ENCODE measurements around the gene AADACL2.
"Not testable (repeated sequence)": the region's sequence is repeated elsewhere in the genome, so short reads cannot be mapped to it uniquely, and the experiment has no call there.

The AADACL2 gene

DNA sequence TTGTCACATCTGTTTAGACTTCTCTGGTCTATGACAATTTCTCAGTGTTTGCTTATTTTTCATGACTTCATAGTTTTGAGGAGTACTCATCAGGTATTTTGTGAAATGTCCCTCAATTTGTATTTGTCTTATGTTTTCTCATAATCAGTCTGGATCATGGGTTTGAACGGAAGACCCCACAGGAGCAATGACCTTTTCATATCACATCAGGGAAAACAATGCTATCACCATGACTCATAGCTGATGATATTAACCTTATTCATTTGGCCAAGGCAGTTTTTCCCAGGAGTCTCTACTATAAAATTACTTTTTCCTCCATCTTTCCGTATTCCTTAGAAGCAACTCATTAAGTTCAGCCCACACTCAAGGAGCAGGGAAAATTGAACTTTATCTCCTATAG lies 32.7 kb downstream of the AADACL2 start:
- DNase-seq = no peak

DNA sequence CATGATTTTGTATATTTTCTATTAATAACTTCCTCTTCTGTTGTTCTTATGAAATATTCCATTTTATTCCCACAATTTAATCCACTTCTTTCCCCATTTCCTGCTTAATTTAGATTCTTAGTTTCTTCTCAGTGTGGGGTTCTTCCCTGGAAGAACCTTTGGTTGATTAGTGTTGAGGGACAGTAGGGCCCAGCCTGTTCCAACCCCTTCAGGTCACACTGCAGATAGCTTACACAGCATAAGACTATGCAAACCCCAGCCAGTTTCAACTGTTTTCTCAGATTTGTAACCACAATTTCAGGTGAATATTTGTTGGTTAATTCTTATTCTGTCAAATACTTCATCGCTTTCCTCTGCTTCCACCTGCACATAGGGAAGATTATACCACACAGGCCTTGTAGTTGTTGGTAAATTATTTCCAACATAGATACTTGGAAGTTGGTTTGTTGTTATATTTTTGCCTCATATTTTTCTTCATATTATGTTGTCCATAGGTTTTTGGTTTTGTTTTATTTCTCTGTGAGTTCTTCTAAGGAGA lies 34.7 kb downstream of the AADACL2 start:
- no peak for DNase-seq

DNA sequence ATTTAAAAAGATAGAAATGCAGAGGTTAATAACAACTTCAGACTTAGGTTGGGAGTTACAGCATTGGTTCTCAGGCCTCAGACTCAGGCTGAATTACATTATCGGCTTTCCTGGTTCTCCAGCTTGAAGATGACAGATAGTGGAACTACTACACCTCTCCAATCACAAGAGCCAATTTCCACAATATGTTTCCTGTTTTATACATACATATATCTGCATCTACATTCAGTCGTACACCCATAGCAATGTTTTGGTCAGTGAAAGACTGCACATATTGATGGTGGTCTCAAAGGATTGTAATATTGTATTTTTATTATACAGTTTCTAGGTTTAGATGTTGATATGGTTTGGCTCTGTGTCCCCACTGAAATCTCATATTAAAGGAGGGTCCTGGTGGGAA lies 35.4 kb downstream of the AADACL2 start:
- DNase-seq = no peak

DNA sequence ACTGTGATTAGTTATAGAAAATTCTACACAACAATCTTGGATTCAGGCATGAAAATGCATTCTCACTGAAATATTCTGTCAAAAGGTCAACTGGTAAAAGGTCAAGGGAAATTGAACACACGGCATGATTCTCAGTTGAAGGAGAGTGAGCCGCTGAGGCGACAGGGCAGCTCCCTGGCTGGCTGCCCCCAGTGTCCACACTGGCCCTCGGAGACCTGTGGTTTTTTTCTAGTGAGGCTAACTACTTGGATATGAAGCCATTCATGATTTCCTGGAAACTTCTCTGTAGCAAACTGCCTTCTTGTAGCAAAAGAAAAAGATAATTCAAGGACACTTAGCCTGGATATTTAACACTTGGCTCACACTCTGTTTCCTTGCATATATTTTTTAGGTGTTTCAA lies 37.2 kb downstream of the AADACL2 start:
- no peak for DNase-seq

DNA sequence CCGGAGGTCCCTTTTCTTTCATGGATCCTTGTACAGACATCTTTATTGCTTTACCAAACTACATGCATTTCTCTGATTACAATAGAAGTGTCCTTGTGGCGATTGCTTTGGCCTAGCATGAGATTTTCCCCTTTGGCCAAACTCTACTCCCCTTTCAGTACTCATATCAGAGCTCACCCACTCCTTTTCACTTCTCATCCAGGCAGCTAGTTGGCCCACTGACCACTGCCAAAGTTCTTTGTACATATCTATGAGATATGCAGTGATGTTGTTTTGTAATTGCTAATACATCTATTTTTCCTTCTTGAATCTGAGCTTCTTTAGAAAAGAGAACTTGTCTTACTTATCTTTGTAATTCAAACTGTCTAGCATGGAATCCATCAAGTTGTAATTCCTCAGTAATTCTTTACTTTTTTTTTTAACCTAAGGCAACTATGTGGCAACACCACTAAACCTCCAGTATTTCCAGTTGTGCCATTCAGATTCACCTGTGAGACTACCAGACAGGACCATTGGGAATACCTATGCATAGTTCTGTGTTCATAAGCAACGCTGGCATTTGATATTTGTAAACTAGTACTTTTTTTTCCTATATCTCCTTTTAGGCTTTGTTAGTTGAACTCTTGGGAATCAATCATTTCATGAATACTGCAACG lies 39.2 kb downstream of the AADACL2 start:
- no peak for DNase-seq

DNA sequence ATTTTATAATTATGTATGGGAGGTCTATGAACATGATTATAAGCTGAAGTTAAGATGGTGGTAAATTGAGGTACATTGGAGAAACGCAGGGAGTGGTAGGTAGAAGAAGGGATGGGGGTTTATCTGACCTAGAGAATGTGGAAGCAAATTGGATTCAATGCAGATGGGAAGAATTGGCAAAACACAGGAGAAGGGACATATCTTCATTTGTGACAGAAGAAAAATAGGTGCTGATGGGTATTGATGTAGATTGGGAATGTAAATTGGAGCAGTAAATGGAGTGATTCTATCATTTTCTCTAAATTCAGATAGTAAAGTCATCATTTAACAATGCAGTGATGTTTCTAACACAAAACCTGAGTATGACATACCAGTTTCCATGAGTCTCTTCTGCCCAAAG lies 40.5 kb downstream of the AADACL2 start:
- DNase-seq = no peak

DNA sequence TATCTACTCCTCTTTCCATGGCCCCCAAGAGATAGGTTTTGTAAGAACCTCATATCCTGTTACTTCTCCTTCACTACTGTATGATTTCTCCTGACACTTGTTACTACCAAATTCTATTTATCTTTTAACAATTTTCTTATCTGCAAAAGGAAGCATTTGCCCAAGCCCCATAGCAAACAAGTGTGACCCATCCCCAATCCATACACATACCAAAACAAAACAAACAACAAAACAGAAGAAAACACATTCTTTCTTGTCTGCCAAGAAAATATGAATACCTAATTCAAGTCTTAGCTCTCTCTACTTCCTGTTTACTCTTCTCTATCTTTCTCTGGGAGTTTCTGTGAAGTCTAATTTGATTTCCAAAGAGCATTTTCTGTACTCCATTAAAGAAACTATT lies 41.2 kb downstream of the AADACL2 start:
- DNase-seq = no peak

DNA sequence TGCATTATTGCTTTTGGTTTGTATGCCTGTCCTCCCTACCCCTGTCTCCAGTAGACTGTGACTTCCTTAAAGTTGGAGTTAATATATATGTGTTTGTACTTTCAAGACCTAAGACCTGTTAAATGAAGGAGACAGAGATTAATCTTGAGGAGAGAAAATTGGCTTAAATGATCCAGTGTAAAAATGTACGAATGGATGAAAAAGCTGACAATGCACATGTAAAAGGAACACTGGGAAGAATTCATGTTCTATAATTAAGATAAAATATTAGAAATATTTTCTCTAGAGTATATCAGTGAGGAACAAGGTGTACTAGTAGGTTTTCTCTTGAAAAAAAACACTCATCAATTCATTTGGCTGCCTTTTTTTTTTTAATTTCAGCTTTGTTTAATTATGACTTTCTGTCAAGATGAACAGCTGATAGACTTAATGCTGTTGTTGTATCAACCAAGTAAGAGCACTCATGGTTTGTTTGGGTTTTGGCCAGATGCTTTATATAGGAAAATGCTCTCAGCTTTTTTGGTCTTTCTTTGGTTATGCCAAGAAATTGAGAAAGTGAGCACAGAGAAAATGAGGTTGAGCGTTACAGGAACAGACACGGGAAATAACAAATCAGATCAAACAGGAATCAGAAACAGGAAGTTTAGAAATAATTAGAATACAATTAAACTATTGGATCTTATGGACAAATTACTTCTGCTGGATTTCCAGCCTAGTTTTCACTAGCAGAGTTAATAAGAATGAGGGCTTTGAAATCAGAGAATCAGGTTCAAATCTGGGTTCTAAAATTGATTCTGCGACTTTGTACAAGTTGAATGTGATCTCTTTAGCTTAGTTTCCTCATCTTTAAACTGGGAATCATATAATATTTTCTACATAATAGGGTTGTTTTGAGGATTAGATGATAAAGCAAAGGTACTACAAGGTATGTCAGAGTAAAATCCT lies 41.9 kb downstream of the AADACL2 start:
- DNase-seq = no peak

DNA sequence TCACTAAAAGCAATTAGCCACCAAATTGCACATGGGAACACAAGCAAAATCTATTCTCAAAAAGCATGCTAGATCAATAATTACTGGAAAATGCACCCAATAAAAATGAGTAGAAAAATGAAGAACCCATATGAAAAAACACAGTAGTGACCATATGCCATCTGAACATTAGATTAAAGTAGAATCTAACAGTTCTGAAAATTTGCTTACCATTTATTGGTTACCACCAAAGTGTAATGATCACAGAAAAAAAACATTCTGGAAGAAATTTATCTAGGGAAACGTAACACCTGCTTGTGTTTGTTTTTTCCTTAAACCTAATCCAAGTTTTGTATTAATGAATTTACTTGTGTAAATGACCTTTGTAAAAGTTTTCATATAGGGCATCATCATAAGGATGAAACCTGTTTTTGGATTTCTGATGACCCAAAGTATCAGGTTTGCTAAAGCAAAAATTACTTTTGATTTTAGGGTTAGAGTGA lies 42.6 kb downstream of the AADACL2 start:
- DNase-seq = no peak

DNA sequence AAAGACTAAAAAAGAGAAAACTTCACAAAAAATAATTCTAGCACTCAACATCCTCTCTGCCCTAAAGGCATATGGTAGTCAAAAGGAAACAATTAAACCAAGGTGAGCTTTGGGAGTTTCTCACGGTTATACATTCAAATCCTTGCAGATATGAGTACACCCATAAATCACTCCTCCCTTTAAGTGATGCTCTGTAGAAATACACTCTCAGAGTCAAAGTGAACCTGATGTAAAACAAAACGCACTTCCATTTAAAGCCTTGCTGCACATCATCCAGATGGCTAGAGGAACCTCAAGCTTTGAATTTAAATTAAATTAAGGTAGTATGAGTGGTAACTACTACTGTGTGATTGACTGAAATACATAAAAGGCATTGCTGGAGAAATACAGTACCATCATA lies 44.2 kb downstream of the AADACL2 start:
- DNase-seq = no peak

DNA sequence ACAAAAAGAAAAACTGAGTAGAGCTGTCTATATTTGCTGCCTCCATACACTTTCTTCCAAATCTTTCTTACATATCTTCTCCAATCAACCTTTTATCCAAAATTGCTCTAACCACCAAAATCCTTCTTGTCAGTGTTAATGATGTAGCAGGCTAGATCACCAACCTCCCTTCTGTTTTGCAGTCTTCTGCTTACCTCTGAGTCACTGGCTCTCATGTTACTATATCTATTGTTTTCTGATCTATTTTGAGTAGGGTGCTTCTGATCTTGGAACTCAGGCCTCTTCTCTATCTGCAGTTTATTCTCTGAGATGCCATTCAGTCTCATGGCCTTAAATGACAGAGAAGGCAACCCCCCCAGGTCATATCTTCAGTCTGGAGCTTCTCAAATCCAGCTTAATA lies 53.9 kb downstream of the AADACL2 start:
- no peak for DNase-seq

DNA sequence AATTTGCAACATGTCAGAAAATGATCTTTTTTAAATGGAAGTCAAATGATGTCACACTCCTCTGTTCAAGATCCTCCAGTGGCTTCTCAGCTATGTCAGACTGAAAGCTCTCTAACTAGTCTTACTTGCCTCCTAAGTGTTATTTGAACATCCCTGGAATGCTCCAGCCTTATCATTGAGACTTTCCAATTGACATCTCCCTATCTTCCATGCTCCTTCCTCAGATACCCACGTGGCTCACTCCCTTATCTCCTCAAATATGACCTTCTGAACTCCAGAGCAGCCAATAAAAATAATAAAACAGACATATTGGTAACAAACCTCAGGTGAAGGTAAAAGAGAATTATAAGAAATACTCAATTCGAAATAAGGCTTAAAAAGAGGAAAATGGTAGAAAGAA lies 54.7 kb downstream of the AADACL2 start:
- DNase-seq = no peak

DNA sequence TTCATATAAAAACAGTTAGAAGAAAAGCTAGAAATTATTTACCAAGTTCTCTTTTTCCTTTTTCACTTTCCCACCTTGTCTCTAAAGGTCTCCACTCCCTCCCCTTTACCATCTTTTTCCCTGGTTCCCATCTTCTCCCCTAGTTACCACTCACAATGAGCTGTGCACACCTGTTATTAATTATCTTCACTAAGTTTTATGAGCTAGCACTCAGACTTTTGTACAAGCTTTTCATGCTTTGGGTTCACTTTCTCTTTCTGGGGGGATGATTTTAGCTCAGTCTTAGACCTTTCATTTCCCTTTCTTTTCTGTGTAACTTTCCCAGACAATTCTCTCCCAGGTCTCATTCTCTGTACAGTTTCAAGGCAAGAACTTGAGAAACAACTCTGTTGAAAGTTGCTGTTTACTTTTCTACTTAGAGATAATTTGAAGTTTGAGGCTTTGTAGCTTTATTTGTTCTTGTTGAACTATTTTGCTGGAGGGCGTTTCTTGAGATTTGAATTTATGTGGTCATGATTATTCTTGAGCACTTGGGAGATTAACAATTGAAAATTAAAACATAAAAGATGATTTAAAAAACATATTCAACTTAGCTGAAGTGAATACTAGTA lies 56.2 kb downstream of the AADACL2 start:
- no peak for DNase-seq

DNA sequence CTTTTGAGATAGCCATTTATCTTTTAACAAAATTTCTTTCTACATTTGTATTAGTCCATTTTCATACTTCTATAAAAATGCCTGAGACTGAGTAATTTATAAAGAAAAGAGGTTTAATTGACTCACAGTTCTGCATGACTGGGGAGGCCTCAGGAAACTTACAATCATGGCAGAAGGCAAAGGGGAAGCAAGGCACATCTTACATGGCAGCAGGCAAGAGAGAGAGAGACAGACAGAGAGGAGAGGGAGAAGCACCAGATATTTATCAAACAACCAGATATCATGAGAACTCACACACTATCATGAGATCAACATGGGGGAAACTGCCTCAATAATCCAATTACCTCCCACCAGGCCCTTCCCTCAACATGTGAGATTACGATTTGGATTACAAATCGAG lies 57.0 kb downstream of the AADACL2 start:
- DNase-seq = not testable (repeated sequence)

DNA sequence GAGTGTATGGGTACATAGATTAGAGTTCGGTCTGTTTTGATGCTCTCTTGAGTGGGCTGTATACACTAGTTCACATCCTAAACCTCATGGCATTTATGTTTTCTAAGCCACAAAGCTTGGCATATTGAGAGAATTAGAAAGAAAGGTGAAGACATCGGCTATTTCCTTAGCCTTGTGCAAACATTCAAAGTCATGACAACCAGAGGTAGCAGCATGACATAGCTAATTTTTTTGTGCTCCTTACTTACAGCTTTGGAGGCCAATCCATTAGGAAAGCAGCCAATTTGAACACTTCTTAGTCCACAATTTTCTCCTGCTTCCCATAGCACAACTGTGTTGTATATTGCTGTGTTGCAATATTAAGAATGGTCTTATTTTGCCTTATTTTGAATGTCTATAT lies 58.7 kb downstream of the AADACL2 start:
- no peak for DNase-seq

DNA sequence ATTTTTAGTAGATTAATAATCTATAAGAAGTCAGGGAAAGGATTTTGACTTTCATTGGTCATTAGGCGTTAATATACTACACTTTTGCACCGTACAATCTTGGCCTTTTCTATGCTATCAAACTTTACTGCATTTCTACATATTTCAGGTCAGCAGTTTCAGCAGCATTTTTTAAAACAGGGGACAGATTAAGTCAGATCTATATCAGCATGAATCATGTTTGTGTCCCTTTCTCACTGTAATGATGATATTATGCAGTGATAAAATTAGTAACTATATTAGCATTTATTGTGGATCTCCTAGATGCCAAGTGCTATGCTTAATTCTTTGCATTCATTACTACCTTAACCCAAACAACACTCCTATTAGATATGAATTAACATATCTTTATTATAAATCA lies 59.9 kb downstream of the AADACL2 start:
- no peak for DNase-seq

DNA sequence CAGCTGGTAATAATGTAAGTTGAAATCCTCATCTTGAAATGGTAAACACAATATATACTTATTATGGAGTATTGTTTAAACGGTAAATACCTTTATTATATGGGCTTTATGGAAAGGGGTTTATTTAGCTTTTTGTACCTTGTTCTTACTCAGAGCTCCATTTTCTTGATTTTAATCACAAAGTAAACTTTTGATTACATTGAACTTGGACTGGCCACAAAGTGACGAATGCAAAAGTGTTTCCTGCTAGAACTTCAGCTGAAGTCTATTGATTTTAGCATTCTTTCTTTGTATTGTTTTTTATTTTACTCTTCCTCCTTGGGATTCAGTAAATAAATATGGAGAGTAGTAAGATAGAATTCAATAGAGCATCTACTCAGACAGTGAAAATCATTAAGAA lies 60.4 kb downstream of the AADACL2 start:
- DNase-seq = no peak

DNA sequence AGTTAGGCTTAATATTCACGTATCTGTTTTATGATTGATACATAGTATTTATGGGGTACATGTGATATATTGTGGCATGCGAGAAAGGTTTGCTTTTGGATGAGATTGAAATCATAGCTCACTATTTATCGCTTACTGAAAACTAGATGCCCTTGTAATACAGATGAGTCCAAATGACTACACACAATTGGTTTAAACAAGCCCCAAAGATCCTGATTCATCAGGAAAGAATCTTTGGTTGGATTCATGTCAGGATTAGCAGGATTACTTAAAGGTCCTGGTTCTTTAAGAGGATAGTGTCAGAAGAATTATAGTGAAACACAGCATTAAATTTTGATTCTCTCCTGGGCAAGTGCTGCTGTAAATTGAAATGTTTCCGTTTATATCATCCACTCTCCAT lies 61.5 kb downstream of the AADACL2 start:
- DNase-seq = no peak

DNA sequence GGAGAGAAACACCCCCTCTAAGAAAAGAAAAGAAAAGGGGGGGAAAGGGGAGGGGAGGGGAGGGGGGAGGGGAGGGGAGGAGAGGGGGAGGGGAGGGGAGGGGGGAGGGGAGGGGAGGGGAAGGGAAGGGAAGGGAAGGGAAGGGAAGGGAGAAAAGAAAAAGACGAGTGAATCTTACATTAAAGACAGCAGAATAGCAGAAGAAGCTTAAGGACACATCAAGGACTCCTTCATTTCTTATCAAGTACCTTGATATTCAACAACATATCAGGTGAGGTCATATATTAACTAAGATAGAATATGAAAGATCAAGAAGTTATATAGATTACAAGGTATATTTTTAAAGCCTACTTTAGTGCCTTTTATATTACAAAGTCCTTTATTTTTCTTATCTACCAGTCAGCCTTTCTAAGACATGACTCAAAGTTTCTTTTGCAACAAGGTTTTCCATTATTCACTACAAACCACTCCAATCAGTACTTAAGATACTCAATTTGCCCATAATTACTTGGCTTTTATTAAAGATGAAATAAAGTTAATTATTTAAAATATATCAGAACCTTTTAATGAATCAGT lies 62.5 kb downstream of the AADACL2 start:
- no peak for DNase-seq

DNA sequence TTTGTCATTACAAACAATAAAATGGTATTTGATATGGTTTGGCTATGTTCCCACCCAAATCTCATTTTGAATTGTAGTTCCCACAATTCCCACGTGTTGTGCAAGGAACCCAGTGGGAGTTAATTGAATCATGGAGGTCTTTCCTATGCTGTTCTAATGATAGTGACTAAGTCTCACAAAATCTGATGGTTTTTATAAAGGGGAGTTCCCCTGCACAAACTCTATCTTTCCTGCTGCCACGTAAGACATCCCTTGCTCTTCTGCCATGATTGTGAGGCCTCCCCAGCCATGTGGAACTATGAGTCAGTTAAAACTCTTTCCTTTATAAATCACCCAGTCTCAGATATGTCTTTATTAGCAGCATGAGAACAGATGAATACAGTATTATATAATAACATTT lies 64.7 kb downstream of the AADACL2 start:
- DNase-seq = no peak

DNA sequence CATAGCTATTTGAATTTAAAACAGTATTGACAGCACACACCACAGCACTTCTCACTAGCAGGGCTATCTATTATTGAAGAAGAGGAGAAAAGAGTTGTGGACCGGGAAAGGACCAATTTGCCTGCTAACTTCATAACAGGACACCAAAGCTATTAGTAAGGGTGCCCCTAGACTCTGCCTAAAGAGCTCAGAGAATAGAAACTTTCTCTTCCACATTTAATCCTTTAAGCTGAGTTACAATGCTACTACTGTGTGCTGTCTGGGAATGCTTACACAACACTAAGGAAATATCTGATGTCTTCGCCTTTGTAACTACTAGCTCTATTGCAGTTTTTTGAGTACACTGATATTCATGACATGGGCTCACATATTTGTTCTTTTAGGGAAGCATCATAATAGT lies 66.7 kb downstream of the AADACL2 start:
- no peak for DNase-seq

DNA sequence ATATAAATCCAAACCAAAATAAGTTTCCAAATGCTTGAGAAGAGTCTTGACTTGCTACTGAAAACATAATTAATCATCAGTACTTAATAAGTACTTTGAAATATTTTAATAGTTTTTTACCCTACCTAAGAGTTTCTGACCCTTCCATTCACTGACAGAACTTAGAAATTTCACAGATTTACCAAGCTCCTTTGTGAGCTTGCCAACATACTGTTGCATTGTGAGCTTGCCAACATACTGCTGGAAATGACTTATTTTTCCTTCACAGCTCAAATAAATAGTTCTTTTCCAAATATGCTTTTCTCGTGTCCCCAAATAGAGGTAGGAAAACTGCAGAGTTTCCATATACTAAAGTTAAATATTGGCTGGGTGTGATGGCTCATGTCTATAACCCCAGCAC lies 70.5 kb downstream of the AADACL2 start:
- no peak for DNase-seq

DNA sequence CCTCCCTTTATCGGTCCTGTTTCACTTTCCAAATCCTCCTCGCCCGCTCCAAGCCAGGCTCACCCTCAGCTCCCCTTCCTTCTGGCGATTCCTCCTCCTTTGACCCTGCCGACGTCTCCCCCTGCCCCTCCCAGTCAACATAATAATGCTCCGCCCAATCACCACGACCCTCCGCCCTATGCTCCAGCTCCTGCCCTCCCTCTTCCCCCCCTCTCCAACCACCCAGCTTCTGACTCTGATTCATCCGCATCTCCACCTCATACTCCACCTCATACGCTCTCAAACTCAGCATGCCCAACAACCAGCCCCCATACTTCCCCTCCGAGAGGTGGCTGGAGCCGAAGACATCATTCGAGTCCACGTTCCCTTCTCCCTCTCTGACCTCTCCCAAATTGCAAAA lies 73.1 kb downstream of the AADACL2 start:
- DNase-seq = no peak

Data from NCI-H526 treated with DMSO at 0.1 percent for 48 hours (cell line).